NCI-H2196 treated with DMSO at 0.1 percent for 48 hours (cell line): Measurements from ENCODE around the gene ALG1L2.
"Not testable (repeated sequence)": the region's sequence is repeated elsewhere in the genome, so short reads cannot be mapped to it uniquely, and the experiment has no call there.

Experiments used
- DNase-seq: peaks from one replicate; lab custom pipeline; 2025; ENCODE audit not compliant: unreplicated experiment; lab: John Stamatoyannopoulos, UW

Gene ALG1L2

DNA sequence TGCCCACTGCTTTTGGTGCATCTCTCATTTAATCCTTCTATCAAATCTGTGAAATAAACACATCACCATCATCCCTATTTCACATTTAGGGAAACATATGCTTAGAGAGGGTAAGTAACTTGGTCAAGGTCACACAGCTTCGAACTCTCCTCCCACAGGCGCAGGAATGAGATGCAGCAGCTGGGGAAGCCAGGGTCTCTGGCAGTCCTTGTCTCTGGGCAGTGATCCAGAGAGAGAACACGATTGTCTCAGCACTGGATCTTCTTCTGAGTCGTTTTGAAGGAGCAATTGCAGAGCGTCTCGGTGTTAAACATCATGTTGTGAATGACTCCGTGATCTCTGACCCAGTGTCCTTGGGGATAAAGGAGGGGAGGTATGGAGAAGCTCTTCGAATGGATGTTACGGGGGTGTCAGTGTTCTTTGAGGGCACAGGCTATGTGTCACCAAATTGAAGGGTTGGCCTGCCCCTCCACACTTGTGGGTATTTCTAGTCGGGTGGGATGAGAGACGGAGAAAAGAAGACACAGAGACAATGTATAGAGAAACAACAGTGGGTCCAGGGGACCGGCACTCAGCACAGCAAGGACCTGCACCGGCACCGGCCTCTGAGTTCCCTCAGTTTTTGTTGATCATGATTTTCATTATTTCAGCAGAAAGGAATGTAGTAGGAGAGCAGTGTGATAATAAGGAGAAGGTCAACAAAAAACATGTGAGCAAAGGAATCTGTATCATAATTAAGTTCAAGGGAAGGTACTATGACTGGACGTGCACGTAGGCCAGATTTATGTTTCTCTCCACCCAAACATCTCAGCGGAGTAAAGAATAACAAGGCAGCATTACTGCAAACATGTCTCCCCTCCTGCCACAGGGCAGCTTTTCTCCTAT, 41.5 kb downstream of the ALG1L2 start:
- not testable (repeated sequence) for DNase-seq

DNA sequence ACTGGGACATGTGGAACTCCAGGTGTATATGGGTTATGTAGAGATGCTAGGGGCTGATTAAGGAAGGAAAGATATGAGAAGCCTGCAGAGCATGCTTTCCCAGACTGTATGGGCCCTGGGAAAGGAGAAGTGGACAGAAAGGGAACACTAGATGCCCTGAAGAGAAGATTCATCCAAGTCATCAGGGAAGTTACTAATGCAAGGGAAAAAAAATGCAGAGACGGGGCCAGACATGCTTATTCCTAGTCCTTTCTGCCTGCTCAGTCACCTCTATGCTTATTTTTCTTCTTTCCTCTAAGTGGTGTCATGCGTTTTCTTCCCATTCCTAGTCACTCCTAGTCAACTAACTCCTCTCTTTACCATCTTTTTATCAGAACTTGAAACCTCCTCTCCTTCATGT, 43.8 kb downstream of the ALG1L2 start:
- not testable (repeated sequence) for DNase-seq

DNA sequence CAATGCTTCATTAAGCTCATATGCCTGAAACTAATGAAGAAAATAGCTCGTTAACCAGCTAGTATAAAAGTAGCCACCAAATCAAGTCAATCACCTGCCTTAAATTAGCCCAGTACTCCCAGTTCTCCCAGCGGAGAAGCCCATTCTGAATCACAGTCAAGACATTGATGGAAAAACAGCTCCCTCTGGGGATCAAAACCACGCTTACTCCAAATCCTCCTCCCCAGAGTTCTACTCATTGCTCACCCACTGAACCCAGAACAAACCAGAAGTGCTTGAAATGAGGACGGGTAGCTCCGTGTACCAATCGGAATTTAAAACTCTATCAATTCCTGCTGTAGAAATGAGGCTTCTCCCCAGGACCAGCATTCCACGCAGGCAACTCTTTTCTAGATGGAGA, 54.7 kb downstream of the ALG1L2 start:
- not testable (repeated sequence) for DNase-seq

DNA sequence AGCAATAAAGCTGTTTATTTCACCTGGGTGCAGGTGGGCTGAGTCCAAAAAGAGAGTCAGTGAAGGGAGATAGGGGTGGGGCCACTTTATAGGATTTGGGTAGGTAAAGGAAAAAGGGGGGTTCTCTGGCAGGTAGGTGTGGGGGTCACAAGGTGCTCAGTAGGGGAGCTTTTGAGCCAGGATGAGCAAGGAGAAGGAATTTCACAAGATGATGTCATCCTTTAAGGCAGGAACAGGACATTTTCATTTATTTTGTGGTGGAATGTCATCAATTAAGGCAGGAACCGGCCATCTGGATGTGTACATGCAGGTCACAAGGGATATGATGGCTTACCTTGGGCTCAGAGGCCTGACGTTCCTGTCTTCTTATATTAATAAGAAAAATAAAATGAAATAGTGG, 56.1 kb downstream of the ALG1L2 start:
- DNase-seq: not testable (repeated sequence)

DNA sequence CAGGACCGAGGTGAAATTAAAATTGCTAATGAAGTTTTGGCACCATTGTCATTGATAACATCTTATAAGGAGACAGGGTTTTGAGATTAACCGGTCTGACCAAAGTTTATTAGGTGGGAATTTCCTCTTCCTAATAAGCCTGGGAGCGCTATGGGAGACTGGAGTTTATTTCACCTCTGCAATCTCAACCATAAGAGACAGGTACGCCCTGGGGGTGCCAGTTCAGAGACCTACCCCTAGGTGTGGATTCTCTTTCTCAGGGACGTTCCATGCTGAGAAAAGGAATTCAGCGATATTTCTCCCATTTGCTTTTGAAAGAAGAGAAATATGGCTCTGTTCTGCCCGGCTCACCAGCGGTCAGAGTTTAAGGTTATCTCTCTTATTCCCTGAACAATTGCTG, 57.4 kb downstream of the ALG1L2 start:
- DNase-seq: not testable (repeated sequence)

DNA sequence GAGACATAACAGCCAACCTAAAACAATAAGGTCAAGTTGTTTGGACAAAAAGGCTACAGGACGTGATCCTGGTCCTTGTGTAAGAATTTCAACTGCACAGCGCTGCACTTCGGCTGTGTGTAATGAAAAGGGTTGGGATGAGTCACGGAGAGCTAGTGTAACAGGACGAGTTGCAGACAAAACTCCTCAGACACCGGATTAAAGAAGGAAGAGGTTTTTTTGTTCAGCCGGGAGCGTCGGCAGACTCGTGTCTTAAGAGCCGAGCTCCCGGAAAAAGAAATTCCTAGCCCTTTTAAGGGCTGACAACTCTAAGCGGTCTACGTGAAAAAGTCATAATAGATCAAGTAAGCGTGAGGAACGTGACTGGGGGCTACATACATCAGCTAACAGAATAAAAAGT, 59.1 kb downstream of the ALG1L2 start:
- not testable (repeated sequence) for DNase-seq

DNA sequence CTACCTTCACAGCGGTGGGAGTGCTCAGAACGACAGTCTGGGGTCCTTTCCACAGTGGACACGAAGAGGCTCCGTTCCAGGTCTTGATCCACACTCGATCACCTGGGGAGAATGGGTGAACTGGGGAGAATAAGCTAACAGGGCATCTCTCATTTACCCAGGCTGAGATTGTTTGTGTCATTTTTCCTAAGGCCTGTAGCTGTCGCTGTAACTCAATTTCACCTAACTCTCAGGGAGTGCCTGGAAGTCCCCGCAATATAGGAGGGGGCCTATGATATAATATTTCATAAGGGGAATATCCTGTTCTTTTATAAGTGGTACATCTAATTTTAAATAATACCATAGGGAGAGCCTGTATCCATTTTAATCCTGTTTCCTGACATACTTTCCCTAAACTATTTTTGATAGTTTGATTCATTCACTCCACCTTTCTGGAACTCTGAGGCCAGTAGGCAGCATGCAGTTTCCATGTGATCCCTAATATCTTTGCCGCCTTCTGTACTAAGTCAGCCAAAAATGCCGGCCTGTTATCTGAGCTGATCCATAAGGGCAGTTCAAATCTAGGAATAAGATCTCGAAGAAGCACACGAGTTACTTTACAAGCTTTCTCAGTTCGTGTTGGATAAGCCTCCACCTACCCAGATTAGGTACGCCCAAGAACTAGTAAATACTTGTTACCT, 62.2 kb downstream of the ALG1L2 start:
- DNase-seq: not testable (repeated sequence)

DNA sequence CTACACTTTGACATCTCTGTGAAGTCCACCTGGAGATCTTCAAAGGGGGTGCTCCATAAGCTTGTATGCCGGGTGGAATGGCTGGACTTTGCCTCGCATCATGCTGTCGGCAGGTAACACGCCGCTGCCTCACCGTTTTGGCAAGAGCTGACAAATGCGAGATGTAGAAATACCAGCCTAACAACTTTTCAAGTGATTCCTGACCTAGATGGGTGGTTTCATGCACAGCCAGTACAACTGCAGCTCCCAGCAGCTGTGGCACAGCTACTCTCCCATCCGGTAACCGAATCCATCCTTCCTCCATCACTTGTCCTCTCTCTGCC, 62.7 kb downstream of the ALG1L2 start:
- DNase-seq: not testable (repeated sequence)

DNA sequence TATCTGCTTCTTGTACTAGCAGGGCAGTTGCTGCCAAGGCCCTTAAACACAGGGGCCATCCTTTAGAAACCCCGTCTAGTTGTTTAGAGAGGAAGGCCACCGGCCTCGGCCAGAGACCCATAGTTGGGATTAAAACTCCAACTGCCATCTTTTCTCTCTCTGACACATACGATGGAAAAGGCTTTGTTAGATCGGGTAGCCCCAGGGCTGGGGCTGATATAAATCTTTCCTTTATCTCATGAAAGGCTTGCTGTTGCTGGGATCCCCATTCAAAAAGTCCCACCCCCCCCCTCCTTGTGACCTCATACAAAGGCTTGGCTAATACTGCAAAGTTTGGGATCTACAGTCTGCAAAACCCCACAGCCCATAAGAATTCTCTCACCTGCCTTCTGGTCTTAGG, 63.8 kb downstream of the ALG1L2 start:
- DNase-seq: not testable (repeated sequence)

DNA sequence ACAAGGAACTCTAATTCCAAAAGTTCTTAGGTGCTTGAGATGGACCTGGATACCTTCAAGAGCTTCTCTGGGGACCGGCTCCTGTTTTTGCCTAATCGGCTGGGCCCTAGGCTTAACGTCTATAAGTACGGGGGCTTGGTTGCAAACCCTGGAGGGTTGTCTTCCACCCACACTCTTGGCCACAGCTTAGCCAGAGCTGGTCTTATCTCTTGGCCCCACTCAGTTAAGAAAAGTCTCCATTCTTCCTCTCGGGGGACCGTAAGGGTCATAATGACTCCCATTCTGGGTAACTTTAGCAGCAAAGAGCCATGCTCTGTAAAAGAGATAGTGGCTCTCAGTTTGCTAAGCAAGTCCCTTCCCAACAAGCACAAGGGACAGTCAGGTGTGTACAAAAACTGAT, 64.8 kb downstream of the ALG1L2 start:
- not testable (repeated sequence) for DNase-seq
